GM12892 (cell line): ENCODE data around the gene CAMSAP3.

ENCODE experiments used
- POLR2A ChIP-seq: IDR thresholded peaks from 2 replicates; pipeline ENCODE4 v1.6.1; 2011; ENCODE audit warnings: low read depth, low read length, control low read depth
- POLR2AphosphoS5 ChIP-seq: IDR thresholded peaks from 2 replicates; pipeline ENCODE4 v1.6.1; 2011; ENCODE audit warnings: low read depth, low read length, control low read depth
- TAF1 ChIP-seq: IDR thresholded peaks from 2 replicates; pipeline ENCODE4 v1.6.1; 2011; ENCODE audit warnings: low read depth, mild to moderate bottlenecking, control low read depth, low read length, borderline replicate concordance

DNA sequence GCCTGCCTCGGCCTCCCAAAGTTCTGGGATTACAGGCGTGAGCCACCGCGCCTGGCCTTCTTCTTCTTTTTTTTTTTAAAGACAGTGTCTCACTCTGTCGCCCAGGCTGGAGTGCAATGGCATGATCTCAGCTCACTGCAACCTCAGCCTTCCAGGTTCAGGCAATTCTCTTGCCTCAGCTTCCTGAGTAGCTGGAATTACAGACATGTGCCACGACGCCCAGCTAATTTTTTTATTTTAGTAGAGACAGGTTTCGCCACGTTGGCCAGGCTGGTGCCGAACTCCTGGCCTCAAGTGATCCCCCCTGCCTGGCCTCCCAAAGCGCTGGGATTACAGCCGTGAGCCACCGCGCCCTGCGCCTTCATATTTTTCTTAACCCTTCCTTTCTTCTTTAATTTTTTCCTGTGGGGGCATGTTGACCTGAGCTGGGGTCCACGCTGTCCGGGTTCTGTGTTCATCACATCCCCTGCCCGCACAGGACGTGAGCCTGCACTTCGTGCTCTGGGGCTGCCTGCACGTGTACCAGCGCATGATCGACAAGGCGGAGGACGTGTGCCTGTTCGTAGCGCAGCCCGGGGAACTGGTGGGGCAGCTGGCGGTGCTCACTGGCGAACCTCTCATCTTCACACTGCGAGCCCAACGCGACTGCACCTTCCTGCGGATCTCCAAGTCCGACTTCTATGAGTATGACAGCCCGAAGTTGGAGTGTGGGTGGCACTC is 46.1 kb upstream of the CAMSAP3 start:
- TF ChIP-seq POLR2AphosphoS5 (no peak), POLR2A (no peak), TAF1 (no peak)
